ENCODE data around the gene SLC39A11.

- TF ChIP-seq CTCF (IDR thresholded peaks at IDR 0.05; ENCODE audit: low read length) = no peak
- TF ChIP-seq EZH2 (optimal IDR thresholded peaks at IDR 0.05; ENCODE audit: low read depth, low read length) = no peak
- TF ChIP-seq EZH2phosphoT487 (IDR thresholded peaks at IDR 0.05; ENCODE audit: low read length) = no peak
Observed at GRCh38 chr17:72635034-72635635, 457.4 kb downstream of the SLC39A11 start.

All from MM.1S (cell line).